HG03066 (cell line): ENCODE data around the gene RPS16.
A peak's percentile ranks its signal among the peaks of the same experiment; 100 is the strongest.
"Not testable (repeated sequence)": the region's sequence is repeated elsewhere in the genome, so short reads cannot be mapped to it uniquely, and the experiment has no call there.

Experiments
- ATAC-seq: cut with Tn5 transposase; IDR thresholded peaks from one replicate; pipeline ENCODE4 v1.9.1; 2021; ENCODE audit warnings: low read depth; ENCODE audit not compliant: unreplicated experiment

Gene RPS16

DNA sequence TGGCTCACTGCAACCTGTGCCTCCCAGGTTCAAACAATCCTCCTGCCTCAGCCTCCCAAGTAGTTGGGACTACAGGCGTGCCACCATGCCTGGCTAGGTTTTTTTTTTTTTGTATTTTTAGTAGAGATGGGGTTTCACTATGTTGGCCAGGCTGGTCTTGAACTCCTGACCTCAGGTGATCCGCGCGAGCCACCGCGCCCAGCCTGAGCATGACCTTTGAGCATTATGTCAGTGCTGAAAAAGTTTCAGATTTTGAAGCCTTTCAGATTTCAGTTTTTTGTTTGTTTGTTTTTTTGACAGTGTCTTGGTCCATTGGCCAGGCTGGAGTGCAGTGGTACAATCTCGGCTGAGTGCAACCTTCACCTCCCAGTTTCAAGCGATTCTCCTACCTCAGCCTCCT is 15.5 kb upstream of the RPS16 start:
- ATAC-seq: not testable (repeated sequence)

DNA sequence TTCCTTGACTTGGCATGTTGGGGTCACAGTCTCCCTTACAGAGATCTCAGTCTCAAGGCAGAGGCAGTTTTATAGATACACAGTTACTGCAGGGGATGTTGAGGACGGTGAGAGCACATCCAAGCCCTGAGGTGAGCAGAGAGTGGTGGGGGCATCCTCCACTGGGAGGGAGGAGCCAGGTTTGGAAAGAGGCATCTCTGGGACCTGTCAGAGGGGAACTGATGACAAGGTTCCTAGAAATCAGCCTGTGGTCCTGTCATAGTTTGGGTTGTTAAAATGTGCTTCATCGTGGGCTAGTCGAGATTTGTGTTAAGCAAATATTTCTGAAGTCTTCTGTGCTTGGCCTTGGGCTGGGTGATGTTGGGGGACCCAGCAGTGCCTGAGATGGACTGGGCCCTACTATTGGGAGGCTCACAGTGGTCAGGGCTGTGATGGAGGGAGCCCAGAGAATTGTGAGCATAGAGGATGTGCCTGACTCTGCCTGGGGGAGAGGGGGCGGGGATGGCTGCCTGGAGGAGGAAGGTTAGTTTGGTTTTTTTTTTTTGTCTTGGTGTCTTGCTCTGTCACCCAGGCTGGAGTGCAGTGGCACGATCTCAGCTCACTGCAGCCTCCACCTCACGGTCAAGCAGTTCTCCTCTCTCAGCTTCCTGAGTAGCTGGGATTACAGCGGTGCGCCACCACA is 13.5 kb upstream of the RPS16 start:
- ATAC-seq: no peak

DNA sequence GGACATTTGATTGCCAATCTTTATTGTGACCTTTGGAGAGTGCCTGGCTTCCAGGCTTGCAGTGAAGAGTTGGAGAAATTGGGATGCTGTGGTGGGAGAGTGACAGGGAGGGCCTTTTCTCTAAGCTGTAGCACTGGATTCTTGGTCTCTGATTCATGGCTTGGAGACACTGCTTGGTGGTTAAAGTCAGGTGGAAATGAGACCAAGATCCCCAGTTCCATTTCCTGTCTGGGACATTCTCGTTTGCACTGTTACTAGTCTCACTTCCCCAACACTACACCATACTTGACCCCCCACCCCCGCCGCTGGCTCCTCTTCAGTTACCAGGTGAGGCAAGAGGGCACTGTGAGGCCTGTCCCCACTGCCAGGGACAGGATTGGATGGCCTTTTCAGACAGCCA is 12.5 kb upstream of the RPS16 start:
- ATAC-seq: no peak

DNA sequence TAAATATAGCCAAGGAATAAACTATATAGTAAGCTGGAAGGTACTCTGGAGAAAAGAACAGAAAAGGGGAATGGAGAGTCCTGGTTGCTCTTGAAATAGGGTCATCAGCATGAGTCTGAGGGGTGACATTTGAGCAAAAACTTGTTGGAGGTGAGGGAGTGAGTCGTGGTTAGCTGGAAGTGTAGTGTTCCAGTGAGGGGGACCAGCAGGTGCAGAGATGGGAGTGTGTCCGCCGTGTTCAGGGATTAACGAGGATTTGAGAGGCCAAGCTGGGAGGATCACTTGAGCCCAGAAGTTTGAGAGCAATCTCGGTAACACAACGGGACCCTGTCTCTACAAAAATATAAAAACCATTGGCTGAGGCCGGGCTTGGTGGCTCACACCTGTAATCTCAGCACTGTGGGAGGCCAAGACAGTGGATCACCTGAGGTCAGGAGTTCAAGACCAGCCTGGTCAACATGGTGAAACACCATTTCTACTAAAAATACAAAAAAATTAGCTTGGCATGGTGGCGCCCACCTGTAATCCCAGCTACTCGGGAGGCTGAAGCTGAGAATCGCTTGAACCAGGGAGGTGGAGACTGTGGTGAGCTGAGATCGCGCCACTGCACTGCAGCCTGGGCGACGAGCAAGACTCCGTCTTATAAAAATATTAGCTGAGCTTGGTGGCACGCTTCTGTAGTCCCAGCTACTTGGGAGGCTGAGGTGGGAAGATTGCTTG is 10.8 kb upstream of the RPS16 start:
- no peak for ATAC-seq

DNA sequence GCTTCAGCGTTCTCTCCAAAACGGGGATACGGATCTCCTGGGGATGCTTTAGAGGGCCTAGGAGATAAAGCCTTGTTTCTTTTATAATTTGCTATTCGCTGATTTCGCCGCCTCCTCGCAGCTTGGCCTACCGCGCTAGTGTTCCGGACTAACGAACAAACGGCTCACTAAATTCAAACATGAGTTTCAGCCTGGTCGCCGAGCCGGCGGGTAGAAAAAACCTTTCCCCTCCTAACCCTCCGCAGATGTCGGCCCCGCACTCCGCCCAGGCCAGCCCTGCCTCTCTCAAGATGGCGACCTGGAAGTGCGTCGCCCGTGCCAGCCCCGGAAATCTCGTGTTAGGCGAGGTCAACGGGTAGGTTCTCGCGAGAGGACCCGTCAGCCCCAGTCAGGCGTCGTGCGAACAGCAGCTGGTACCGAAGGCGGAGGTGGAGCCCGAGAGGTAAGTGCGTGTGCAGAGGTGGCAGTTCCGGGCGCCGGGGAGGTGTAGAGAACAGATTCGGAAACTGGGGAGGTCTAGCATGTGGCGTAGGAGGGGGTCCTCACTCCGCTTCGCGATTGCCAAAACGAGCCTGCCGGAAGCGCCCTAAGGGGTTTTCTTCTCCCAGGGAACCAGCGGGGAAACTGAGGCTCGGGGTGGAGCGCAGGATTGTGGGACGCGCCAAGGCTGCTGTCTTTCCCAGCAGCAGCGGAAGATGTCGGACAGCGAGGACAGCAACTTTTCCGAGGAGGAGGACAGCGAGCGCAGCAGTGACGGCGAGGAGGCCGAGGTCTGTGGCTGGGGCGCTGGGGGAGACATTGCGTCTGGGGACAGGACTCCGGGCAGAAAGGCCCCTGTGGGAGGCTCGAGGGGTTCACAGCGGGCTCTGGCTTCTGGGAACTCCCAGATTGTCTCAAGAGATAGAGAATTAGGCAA is 9.7 kb upstream of the RPS16 start, which contains the start of gene SUPT5H:
Gene SUPT5H, plus strand, starts transcription at position 387 of the 916 bp plus-strand sequence. Its CDS starts 309 bp downstream, at position 696.
- ATAC-seq: peak; percentile 71

DNA sequence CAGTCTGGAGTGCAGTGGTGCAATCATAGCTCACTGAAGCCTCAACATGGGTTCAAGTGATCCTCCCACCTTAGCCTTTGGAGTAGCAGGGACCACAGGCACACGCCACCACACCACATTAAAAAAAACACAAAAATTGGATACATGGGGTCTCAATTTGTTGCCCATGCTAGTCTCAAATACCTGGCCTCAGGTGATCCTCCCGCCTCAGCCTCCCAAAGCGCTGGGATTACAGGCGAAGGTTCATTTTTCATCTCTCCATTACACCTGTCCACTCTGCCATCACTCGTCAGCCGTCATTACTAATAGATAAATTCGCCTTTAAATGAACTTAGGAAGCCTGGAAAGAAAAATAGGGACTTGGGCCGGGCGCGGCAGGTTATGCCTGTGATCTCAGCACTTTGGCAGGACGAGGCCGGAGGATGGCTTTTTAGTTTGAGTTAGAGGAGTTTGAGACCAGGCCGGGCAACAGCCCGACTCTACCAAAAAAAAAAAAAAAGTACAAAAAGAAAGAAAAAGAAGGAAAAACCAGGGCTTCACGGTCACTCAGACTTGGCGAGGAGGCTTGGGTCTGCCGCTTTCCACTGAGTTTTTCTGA is 8.9 kb upstream of the RPS16 start:
- ATAC-seq: no peak

DNA sequence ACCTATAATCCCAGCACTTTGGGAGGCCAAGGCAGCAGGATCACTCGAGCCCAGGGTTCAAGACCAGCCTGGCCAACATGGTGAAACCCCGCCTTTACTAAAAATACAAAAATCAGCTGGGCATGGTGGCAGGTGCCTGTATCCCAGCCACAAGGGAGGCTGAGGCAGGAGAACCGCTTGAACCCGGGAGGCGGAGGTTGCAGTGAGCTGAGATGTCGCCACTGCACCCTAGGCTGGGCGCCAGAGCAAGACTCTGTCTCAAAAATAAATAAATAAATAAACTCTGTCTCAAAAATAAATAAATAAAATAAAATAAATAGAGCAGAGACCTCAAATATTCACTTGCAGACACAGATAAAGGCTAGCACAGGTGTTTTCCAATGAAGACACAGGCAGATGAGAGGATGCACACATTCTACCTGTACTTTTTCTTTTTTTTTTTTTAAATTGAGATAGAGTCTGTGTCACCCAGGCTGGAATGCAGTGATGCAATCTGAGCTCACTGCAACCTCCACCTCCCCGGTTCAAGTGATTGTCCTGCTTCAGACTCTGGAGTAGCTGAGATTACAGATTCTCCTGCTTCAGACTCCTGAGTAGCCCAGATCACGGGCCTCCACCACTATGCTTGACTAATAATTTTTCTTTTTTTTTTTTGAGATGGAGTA is 2.7 kb upstream of the RPS16 start:
- no peak for ATAC-seq

DNA sequence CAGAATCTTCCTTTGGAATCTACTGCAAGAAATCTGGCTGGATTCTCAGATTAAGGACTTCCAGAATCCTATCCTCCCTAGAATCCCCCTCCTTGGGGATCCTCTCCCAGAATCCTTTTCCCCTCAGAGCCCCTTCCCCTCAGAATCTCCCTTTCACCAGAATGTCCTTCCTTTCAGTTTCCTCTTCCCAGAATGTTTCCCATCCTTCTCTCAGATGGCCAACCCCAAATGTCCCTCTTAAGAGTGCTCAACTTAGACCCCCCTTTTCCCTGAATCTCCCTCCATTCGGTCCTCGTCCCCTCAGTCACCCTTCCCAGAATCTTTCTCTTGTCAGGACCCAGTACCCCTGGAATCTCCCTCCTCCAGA is 584 bp upstream of the RPS16 start:
- ATAC-seq: no peak

DNA sequence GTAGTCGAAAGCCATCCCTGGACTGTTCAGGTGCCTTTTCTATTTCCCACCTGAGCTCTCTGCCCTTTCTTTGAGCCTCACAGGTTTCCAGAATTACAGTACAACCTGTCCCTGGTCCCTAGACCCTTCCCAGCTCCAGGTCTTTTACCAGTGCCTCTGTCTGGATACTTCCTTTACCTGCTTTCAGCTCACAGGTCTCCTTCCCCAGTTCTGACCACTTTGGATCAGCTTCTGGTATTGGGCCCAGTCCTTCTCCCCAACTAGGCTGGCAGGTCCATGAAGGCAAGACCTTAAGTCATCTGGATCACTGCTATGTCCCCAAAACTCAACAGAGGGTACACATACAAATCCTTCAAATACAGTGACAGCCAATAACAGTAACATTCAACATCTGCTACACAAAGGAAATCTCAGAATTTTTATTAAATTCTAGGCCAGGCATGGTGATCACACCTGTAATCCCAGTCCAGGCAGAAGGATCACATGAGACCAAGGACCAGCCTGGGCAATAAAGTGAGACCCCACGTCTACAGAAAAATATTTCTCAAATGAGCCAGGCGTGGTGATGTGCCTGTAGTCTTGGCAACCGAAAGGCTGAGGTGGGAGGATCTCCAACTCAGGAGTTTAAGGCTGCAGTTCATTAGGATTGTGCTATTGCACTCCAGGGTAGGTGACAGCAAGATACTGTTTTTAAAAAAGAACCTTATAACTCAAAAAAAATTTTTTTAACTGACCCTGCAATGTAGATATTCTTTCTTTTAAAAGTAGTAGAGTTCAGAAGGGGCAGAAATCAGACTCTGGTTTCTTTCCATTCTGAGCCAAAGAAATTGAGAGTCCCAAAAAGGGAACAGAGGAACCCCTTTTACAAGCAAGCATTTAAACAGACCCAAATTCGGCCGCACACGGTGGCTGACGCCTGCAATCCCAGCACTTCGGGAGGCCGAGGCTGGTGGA is 1.3 kb downstream of the RPS16 start:
- ATAC-seq: no peak

DNA sequence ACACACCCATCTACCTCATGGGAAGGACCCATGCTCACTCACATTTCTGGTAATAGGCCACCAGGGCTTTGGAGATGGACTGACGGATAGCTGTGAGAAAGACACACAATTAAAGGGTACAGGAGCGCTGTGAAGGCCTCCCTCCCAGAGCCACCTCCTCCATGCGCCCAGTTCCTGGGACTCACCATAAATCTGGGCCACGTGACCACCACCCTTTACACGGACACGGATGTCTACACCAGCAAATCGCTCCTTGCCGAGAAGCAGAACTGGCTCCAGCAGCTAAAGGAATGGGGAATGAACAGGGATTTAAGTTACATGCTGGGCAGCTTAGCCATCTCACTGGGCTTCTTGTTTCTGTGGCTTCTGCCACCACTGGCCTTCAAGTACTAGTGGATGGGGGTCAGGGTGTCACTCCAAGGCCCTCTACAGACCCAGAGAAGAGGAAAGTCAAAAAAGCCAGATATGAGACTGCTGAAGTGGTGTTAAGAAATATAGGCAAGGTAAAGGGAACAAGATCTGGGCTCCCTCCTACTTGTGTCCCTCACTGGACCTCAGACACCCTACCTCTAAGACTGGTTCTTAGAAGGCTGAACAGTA is 2.2 kb downstream of the RPS16 start:
- no peak for ATAC-seq

DNA sequence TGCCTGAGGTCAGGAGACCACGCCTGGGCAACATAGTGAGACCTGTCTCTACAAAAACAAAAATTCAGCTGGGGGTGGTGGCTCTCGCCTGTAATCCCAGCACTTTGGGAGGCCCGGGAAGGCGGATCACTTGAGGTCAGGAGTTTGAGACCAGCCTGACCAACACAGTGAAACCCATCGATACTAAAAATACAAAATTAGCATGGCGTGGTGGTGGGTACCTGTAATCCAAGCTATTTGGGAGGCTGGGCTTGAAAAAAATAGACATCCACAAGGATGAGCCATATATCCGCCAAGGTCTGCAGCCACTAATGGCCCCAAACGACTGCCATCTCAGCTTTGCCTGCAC is 3.1 kb downstream of the RPS16 start:
- no peak for ATAC-seq

DNA sequence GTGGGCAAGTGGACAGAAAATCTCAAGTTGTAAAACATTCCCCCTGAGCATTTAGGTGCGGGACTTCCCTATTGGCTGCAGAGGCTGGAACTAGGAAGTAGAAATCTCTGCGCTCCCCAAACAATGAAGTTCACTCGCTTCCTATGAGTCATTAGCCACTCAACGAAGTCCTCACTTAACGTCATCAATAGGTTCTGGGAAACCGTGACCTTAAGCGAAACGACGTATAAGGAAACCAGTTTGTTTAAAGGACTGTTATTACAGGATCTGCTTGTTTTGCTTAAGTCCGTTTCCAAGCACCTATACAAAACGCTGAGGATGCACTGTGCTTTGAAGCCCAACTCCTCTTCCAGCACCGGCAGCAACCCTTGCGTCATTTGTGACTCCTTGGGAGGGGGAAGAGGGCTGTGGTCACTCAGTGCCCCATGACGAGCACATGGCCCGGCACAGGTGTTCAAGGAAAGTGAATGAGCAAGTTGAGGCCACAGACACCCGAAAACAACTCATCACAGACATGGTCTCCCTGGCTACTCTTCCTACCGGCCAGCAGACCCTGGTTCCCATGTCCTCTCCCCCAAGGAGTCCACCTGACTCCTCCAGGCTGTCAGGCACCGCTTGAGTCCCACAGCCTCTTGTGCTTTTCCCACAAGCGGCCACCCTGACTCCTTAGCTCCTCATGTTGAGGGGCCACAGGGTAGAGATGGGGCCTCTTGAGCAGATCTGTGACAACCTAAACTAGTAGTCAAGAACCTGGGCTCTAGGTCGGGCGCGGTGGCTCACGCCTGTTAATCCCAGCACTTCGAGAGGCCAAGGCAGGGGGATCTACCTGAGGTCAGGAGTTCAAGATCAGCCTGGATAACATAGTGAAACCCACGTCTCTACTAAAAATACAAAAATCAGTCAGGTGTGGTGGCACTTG is 4.8 kb downstream of the RPS16 start:
- no peak for ATAC-seq

DNA sequence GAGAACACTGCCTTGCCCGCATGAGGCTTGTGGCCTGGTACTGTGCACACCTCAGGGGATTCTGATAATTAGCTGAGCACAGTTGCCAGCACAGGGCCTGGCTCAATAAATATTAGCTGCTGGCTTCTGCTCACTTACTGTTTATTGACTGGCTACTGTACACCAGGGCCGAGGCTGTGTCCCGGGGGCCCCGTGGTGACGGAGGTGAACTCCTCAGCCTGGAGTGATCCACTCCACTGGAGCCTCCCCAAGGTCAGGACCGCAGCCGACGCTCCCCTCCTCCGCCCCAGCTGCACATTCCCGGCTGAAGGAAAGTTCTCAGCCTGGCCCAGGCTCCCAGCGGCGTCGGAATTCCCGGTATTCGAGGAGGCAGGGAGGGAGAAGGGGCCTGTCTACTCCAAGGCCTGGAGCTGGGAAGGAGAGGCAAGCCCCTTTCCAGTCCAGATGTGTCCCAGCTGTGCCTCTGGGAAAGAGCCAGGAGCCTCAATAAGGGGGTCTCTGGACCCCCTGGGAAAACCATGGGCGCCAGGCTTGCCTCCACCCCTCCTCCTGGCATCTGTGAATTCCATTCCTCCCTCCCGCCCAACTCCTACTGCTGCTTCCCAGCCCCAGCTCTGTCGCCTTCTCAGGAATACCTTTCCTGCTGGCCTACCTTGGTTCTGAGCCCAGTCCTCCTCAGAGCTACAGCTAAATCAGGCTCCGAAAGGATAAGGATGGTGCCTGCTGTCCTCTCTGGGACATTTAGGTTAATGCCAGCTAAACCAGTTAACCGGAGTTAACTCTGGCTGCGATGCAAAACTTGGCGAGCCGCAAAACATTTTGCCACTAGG is 7.3 kb downstream of the RPS16 start:
- no peak for ATAC-seq

DNA sequence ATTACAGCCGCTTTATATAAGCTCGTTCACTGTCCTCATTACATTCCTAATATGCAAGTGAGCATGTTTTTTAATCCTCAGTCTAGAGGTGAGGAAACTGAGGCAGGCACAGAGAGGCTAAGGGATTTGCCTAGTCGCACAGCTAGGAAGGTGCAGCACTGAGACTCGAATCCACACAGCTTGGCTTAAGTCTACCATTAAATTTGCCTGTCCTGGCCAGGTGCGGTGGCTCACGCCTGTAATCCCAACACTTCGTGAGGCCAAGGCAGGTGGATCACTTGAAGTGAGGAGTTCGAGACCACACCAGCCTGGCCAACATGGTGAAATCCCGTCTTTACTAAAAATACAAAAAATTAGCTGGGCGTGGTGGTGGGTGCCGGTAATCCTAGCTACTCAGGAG is 8.0 kb downstream of the RPS16 start:
- ATAC-seq: no peak

DNA sequence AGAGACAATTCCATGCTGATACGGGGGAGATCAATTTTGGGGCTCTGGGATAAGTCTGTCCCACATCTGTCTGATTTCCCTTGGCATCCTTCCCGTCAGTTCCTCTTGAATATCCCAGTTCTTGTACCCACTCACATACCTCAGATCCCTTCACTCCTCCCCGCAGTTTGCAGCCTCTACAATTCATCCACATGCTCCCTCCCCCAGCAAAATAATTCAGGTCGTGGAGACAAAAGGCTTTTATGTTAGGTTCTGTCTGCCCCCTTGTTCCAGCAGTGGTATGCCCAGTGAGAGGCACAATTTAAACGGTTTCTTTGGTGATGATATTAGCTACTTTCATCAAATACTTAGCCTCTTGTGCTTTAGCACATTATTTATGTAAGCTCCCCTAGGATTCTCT is 9.6 kb downstream of the RPS16 start:
- no peak for ATAC-seq

DNA sequence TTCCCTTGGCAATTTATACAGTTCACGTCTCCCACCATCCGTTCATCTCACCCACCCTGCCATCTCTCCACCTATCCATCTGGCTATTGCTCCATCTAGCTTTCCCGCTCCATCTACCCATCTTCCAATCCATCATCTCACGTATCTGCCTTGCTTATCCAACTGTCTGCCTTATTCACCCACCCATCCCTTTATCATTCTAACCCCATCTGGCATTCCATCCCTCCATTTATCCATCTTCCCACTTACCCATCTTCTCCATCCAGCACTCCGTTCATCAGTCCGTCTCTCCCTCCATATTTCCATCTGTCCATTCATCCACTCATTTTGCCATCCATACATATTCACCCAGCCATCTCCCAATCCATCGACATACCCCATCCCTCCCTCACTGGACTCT is 10.0 kb downstream of the RPS16 start:
- ATAC-seq: no peak

DNA sequence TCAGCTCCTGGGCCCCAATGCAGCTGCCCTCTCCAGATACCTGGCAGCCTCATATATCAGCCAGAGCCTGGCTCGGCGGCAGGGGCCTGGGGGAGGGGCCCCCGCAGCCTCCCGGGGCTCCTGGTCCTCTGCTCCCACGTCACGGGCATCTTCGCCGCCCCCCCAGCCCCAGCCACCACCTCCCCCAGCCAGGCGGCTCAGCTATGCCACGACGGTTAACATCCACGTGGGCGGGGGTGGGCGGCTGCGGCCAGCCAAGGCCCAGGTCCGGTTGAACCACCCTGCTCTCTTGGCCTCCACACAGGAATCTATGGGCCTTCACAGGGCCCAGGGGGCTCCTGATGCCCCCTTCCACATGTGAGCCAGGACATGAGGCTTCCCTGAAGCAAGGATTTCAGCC is 10.8 kb downstream of the RPS16 start:
- ATAC-seq: no peak
